ENCODE results near the gene PGM5.
"Not testable (repeated sequence)": the region's sequence is repeated elsewhere in the genome, so short reads cannot be mapped to it uniquely, and the experiment has no call there.

DNA sequence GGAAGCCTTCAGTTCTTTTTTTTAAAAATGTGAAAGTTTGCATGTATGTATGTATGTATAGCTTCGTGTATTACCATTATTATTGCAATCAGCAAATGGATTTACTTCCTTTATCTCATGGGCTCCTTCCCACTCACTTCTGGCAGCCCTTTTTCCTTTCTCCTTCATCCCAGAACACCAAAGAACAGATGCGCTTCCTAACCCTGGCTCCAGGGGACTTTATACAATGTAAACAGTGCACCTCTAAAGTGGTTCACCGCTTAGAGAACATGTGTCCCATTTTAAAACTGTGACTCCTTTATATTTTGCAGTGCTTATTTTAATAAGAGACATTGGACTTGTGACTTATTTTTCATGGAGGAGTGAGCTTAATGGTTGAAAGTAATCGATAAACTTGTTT is 13.2 kb upstream of the PGM5 start:
- TF ChIP-seq, protein P1, sequence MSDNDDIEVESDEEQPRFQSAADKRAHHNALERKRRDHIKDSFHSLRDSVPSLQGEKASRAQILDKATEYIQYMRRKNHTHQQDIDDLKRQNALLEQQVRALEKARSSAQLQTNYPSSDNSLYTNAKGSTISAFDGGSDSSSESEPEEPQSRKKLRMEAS (IDR thresholded peaks at IDR 0.05; ENCODE audit: low read depth, low read length), result not testable (repeated sequence)
- TF ChIP-seq POLR2A (IDR thresholded peaks at IDR 0.05; ENCODE audit: extremely low read depth, insufficient read length), result not testable (repeated sequence)
